A673 (cell line): ENCODE measurements around the gene GJB5. TPM values are rescaled to one million over a fixed set of nuclear protein-coding genes. Genes with fewer than 3 reads are reported as not detected.

Experiments used
- BruUV-seq: library from RNA; stranded (reverse); fragments of 400-500 nt; replicated peaks from 2 replicates; lab custom pipeline; 2021; lab: Mats Ljungman, UMichigan
- CTCF ChIA-PET: fragments of 300-600 bp; sonication (Branson Sonifier 250); formaldehyde crosslinking; loops from one replicate; lab custom pipeline; 2022; ENCODE audit warnings: antibody characterized with exemption; lab: Charles Lee
- POLR2A ChIA-PET: fragments of 300-600 bp; sonication (Branson Sonifier 250); formaldehyde crosslinking; loops from one replicate; lab custom pipeline; 2022; ENCODE audit warnings: antibody characterized with exemption; ENCODE audit not compliant: low non-redundant PET; lab: Charles Lee
- DNase-seq: peaks from one replicate; pipeline ENCODE4 v3.0.0-alpha.2; 2015; ENCODE audit warnings: low spot score
- H3K27ac ChIP-seq: fragments of 200-600 bp; sonication (generic); 2 replicates; pipeline ENCODE4 v1.5.1; 2016; ENCODE audit warnings: mixed run types, low read depth, mild to moderate bottlenecking, mixed read lengths, antibody characterized with exemption, low read length; ENCODE audit not compliant: poor library complexity, severe bottlenecking
- H3K27me3 ChIP-seq: fragments of 200-600 bp; sonication (generic); replicated peaks from 2 replicates; pipeline ENCODE4 v1.6.1; 2017; ENCODE audit warnings: mixed run types, low read depth, mild to moderate bottlenecking, mixed read lengths, antibody characterized with exemption, low read length; ENCODE audit not compliant: insufficient read depth, poor library complexity
- H3K36me3 ChIP-seq: fragments of 200-600 bp; sonication (generic); 2 replicates; pipeline ENCODE4 v1.6.1; 2016; ENCODE audit warnings: mixed run types, mild to moderate bottlenecking, mixed read lengths, antibody characterized with exemption, low read length; ENCODE audit not compliant: insufficient read depth, poor library complexity, severe bottlenecking
- H3K4me1 ChIP-seq: fragments of 200-600 bp; sonication (generic); 2 replicates; pipeline ENCODE4 v1.6.1; 2017; ENCODE audit warnings: mixed run types, mild to moderate bottlenecking, mixed read lengths, antibody characterized with exemption, low read length; ENCODE audit not compliant: insufficient read depth, poor library complexity, severe bottlenecking
- H3K4me3 ChIP-seq: fragments of 200-600 bp; sonication (generic); 2 replicates; pipeline ENCODE4 v1.5.1; 2016; ENCODE audit warnings: low read depth, mixed run types, mild to moderate bottlenecking, mixed read lengths, low read length; ENCODE audit not compliant: poor library complexity, severe bottlenecking
- H3K9me3 ChIP-seq: fragments of 200-600 bp; sonication (generic); 2 replicates; pipeline ENCODE4 v1.6.1; 2016; ENCODE audit warnings: mixed run types, low read depth, mild to moderate bottlenecking, mixed read lengths, antibody characterized with exemption, low read length; ENCODE audit not compliant: poor library complexity, severe bottlenecking
- CTCF ChIP-seq: fragments of 300-800, 200-600 bp; sonication (generic); conservative IDR thresholded peaks from 2 replicates; pipeline ENCODE4 v1.5.1; 2017; ENCODE audit warnings: low read depth, mild to moderate bottlenecking, antibody characterized with exemption, low read length, moderate library complexity, mixed read lengths
- EZH2 ChIP-seq: fragments of 200-600 bp; sonication (generic); IDR thresholded peaks from 2 replicates; pipeline ENCODE4 v1.6.1; 2017; ENCODE audit warnings: borderline replicate concordance, low read depth, mild to moderate bottlenecking, mixed read lengths, antibody characterized with exemption, low read length; ENCODE audit not compliant: poor library complexity, severe bottlenecking
- intact Hi-C: fragments of 100-400 bp; cut with micrococcal nuclease; formaldehyde crosslinking; loops from one replicate; pipeline ENCODE4 v1.10.0; 2022; ENCODE audit not compliant: unreplicated experiment
- total RNA-seq: library from RNA; stranded (reverse); gene quantifications from 2 replicates; pipeline ENCODE4 v1.2.3, GENCODE V29; 2021

Gene GJB5
- total RNA-seq, 1 experiment from 2014 or later: not detected

- no peak for DNase-seq
- BruUV-seq: no TSS peak
- no peaks in the 10 kb centered on the region for H3K4me1 ChIP-seq
- no peak overlapping the region for H3K4me3 ChIP-seq
- TF ChIP-seq CTCF (no peak), EZH2 (no peak)
- ChIA-PET CTCF (no interaction called here), POLR2A (no interaction called here)
- H3K27ac ChIP-seq: no peak overlapping the region
- intact Hi-C loops: no loop called here
- H3K27me3 ChIP-seq: peaks cover 3% of the 10 kb centered on the region
- no peaks in the 10 kb centered on the region for H3K36me3 ChIP-seq
- no peaks in the 10 kb centered on the region for H3K9me3 ChIP-seq
Measured at GRCh38 chr1:34715139-34715538, 39.7 kb upstream of the GJB5 start.

- no peaks in the 10 kb centered on the region for H3K9me3 ChIP-seq
- TF ChIP-seq CTCF (no peak), EZH2 (no peak)
- ChIA-PET POLR2A (no interaction called here), CTCF (no interaction called here)
- H3K27ac ChIP-seq: no peak overlapping the region
- H3K4me1 ChIP-seq: no peaks in the 10 kb centered on the region
- DNase-seq: no peak
- no TSS peak for BruUV-seq
- intact Hi-C loops: no loop called here
- H3K4me3 ChIP-seq: no peak overlapping the region
- H3K36me3 ChIP-seq: no peaks in the 10 kb centered on the region
- peaks cover 17% of the 10 kb centered on the region for H3K27me3 ChIP-seq
Measured at GRCh38 chr1:34721241-34721640, 33.6 kb upstream of the GJB5 start.

GRCh38 chr1:34721646-34722355 lies 33.0 kb upstream of the GJB5 start:
- TF ChIP-seq EZH2 (no peak), CTCF (no peak)
- H3K36me3 ChIP-seq: no peaks in the 10 kb centered on the region
- no peaks in the 10 kb centered on the region for H3K4me1 ChIP-seq
- H3K27me3 ChIP-seq: peaks cover 17% of the 10 kb centered on the region
- DNase-seq: no peak
- intact Hi-C loops: no loop called here
- ChIA-PET POLR2A (no interaction called here), CTCF (no interaction called here)
- BruUV-seq: no TSS peak
- H3K9me3 ChIP-seq: no peaks in the 10 kb centered on the region
- H3K27ac ChIP-seq: no peak overlapping the region
- H3K4me3 ChIP-seq: no peak overlapping the region
